ENCODE data around the gene TCP11L1. TPM values are rescaled to one million over a fixed set of nuclear protein-coding genes. Genes with fewer than 3 reads are reported as not detected.

TCP11L1 gene
- total RNA-seq, 1 experiment from 2014 or later: 22.8 TPM

DNA sequence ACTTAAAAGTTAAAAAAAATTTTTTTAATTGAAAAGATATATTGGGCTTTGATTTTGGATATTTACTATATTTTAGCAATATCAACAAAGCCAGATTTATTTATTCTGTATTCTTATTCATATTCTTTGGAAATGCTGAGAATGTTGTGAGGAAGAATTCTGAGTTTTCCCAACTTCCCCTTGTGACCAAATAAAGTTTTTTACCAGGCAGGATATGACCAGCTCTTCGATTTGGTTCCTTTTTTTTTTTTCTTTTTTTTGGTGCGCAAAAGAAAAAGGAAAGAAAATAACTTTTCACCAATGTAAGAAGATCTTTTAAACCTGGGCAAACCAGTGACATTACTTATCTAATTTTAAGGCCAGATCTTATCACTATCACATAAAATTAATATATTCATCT, 12.9 kb downstream of the TCP11L1 start:
- peaks cover 28% of the 10 kb centered on the region for H3K4me1 ChIP-seq
- BruUV-seq (replicated peaks): no TSS peak
- H3K36me3 Mint-ChIP-seq (ENCODE audit: insufficient read depth, unreplicated experiment): peaks cover 33% of the 10 kb centered on the region

DNA sequence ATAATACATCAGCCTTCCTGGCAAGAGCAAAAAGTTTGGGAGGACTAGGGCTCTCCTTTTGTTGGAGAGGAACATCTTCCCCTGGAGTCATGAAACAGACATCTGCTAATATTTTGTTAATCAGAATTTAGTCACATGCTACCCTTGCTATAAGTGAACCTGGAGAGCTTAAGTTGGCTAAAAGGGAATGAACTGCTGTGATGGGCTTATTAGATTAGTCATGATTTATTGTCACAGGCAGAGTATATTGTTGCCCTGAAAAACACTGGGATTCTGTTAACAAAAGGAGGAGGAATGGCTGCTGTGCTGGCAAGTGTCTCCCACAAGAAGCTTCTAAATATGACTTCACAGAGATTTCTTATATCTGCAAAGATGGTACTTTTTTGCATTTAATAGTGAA, 16.0 kb downstream of the TCP11L1 start:
- ChIA-PET CTCF (no interaction called here), POLR2A (no interaction called here)
- BruUV-seq (replicated peaks): no TSS peak
- Mint-ChIP-seq H3K36me3 (ENCODE audit: insufficient read depth, unreplicated experiment) (peaks cover 36% of the 10 kb centered on the region), H3K4me3 (ENCODE audit: unreplicated experiment) (no peak overlapping the region), H3K9me3 (ENCODE audit: unreplicated experiment) (no peaks in the 10 kb centered on the region), H3K27ac (ENCODE audit: unreplicated experiment) (no peak overlapping the region), H3K27me3 (ENCODE audit: insufficient read depth, unreplicated experiment) (no peaks in the 10 kb centered on the region), H3K4me1 (ENCODE audit: low read depth, unreplicated experiment) (peaks cover 13% of the 10 kb centered on the region)
- Histone ChIP-seq H3K27me3 (replicated peaks; ENCODE audit: control insufficient read depth, insufficient read depth, low read length) (no peaks in the 10 kb centered on the region), H3K36me3 (ENCODE audit: control insufficient read depth, insufficient read depth, low read length) (peaks cover 3% of the 10 kb centered on the region; the same call in 1 of the 2 replicates), H3K4me1 (peaks cover 28% of the 10 kb centered on the region), H3K4me3 (ENCODE audit: low read depth, low read length) (no peak overlapping the region), H3K9me3 (no peaks in the 10 kb centered on the region)
- DNase-seq: no peak
- TF ChIP-seq, protein P1, sequence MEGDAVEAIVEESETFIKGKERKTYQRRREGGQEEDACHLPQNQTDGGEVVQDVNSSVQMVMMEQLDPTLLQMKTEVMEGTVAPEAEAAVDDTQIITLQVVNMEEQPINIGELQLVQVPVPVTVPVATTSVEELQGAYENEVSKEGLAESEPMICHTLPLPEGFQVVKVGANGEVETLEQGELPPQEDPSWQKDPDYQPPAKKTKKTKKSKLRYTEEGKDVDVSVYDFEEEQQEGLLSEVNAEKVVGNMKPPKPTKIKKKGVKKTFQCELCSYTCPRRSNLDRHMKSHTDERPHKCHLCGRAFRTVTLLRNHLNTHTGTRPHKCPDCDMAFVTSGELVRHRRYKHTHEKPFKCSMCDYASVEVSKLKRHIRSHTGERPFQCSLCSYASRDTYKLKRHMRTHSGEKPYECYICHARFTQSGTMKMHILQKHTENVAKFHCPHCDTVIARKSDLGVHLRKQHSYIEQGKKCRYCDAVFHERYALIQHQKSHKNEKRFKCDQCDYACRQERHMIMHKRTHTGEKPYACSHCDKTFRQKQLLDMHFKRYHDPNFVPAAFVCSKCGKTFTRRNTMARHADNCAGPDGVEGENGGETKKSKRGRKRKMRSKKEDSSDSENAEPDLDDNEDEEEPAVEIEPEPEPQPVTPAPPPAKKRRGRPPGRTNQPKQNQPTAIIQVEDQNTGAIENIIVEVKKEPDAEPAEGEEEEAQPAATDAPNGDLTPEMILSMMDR (IDR thresholded peaks at IDR 0.05; ENCODE audit: insufficient read depth in 1 of 2, low read depth in 1 of 2, low read length in 1 of 2, severe bottlenecking in 1 of 2, unreplicated experiment in 1 of 2): no peak
- intact Hi-C loops (cut with micrococcal nuclease; ENCODE audit: unreplicated experiment): no loop called here

More for the DNA sequence above, 12.9 kb downstream of the TCP11L1 start:
- Mint-ChIP-seq H3K9me3 (ENCODE audit: unreplicated experiment) (no peaks in the 10 kb centered on the region), H3K4me1 (ENCODE audit: low read depth, unreplicated experiment) (peaks cover 17% of the 10 kb centered on the region), H3K27ac (ENCODE audit: unreplicated experiment) (no peak overlapping the region), H3K4me3 (ENCODE audit: unreplicated experiment) (no peak overlapping the region), H3K27me3 (ENCODE audit: insufficient read depth, unreplicated experiment) (no peaks in the 10 kb centered on the region)
- CTCF ChIA-PET: interaction anchor here (1.2 kb wide), 1 partner anchor 9 kb away, joined by 4 read pairs; no protein-coding TSS in a partner anchor
- TF ChIP-seq, protein P1 (IDR thresholded peaks at IDR 0.05; ENCODE audit: insufficient read depth in 1 of 2, low read depth in 1 of 2, low read length in 1 of 2, severe bottlenecking in 1 of 2, unreplicated experiment in 1 of 2): no peak
- Histone ChIP-seq H3K4me3 (ENCODE audit: low read depth, low read length) (no peak overlapping the region), H3K9me3 (no peaks in the 10 kb centered on the region), H3K36me3 (ENCODE audit: control insufficient read depth, insufficient read depth, low read length) (no peaks in the 10 kb centered on the region), H3K27me3 (replicated peaks; ENCODE audit: control insufficient read depth, insufficient read depth, low read length) (no peaks in the 10 kb centered on the region)
- POLR2A ChIA-PET: interaction anchor here (0.7 kb wide), 1 partner anchor 9 kb away, joined by 3 read pairs; no protein-coding TSS in a partner anchor
- DNase-seq: no peak
- intact Hi-C loops (cut with micrococcal nuclease; ENCODE audit: unreplicated experiment): no loop called here

DNA sequence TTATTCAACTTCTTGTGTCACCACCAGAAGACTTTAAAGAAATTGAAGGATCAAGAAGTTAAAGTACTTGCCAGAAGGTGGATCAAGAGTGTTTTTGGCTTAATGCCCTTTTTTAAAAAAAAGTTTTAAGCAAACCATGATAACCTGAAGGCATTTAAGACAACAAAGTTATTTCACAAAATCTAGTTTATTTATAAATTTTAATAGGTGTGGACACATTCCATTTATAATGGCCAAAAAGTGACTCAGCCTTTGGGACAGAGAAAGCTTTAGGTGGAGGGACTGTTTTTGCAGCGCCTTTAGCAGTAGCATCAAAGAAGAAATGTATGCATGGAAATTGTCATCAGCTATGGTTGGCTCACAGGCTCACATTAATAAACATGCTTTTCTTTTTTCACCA, 17.9 kb downstream of the TCP11L1 start:
- BruUV-seq (replicated peaks): no TSS peak
- Histone ChIP-seq H3K9me3 (no peaks in the 10 kb centered on the region), H3K27me3 (replicated peaks; ENCODE audit: control insufficient read depth, insufficient read depth, low read length) (no peaks in the 10 kb centered on the region), H3K4me1 (peaks cover 37% of the 10 kb centered on the region), H3K36me3 (ENCODE audit: control insufficient read depth, insufficient read depth, low read length) (peaks cover 5% of the 10 kb centered on the region), H3K4me3 (ENCODE audit: low read depth, low read length) (no peak overlapping the region)
- TF ChIP-seq, protein P1 (IDR thresholded peaks at IDR 0.05; ENCODE audit: insufficient read depth in 1 of 2, low read depth in 1 of 2, low read length in 1 of 2, severe bottlenecking in 1 of 2, unreplicated experiment in 1 of 2): no peak
- Mint-ChIP-seq H3K27ac (ENCODE audit: unreplicated experiment) (no peak overlapping the region), H3K36me3 (ENCODE audit: insufficient read depth, unreplicated experiment) (peaks cover 36% of the 10 kb centered on the region), H3K4me1 (ENCODE audit: low read depth, unreplicated experiment) (peaks cover 21% of the 10 kb centered on the region), H3K4me3 (ENCODE audit: unreplicated experiment) (no peak overlapping the region), H3K9me3 (ENCODE audit: unreplicated experiment) (no peaks in the 10 kb centered on the region), H3K27me3 (ENCODE audit: insufficient read depth, unreplicated experiment) (no peaks in the 10 kb centered on the region)
- CTCF ChIA-PET: interaction anchor here (1.4 kb wide), 1 partner anchor 17 kb away, joined by 5 read pairs; no protein-coding TSS in a partner anchor
- POLR2A ChIA-PET: no interaction called here
- DNase-seq: no peak
- intact Hi-C loops (cut with micrococcal nuclease; ENCODE audit: unreplicated experiment): no loop called here

Data from Caco-2 (cell line).